ENCODE data around the gene POU2F1.
A peak's percentile ranks its signal among the peaks of the same experiment; 100 is the strongest.

POU2F1 gene
- total RNA-seq: 35.8 to 81.4 (median 41.9) reads per million in 9 experiments

DNA sequence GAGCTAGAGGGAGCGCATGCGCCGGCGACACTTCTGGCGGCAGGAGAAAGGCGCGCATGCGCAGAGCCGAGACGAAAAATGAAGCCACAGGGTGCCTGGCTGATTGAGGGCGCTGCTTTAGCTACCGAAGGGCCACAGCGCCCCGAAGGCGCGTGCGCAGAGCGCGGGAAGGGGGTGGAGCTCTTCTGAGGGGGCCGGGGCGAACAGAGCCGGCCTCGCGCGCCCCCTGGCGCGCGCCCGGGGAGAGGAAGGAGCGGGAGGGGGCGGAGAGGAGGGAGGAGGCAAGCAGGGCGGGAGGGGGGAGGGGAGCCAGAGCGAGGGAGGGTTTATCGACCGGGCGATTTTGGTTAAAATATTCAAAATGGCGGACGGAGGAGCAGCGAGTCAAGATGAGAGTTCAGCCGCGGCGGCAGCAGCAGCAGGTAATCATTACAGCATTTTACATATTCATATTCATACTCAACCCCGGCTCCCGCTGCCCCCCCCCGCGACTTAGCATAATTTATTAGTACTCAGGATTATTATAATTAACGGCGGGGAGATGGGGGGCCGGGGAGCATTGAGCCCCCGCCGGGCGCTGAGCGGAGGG lies at the start of gene POU2F1:
Gene POU2F1 (plus strand): TSS at position 350 of the 589 bp plus-strand sequence. CDS start 12 bp downstream, at position 362.
- peaks cover 29% of the 10 kb centered on the region for H3K36me3 Mint-ChIP-seq (ENCODE audit: insufficient read depth)
- DNase-seq: peak; percentile 96 to 98 (median 97)
- H3K4me1 Mint-ChIP-seq (ENCODE audit: low read depth in 2 of 2): peaks cover 22 to 43% of the 10 kb centered on the region in 2 donors
- peak within 1 kb of the TSS; percentile 98 to 99 for H3K27ac Mint-ChIP-seq
- no peaks in the 10 kb centered on the region for H3K27me3 Mint-ChIP-seq
- H3K4me3 Mint-ChIP-seq: peak within 1 kb of the TSS; percentile 97 to 99
- ATAC-seq (replicated peaks): peak; percentile 76
- no peaks in the 10 kb centered on the region for H3K9me3 Mint-ChIP-seq

DNA sequence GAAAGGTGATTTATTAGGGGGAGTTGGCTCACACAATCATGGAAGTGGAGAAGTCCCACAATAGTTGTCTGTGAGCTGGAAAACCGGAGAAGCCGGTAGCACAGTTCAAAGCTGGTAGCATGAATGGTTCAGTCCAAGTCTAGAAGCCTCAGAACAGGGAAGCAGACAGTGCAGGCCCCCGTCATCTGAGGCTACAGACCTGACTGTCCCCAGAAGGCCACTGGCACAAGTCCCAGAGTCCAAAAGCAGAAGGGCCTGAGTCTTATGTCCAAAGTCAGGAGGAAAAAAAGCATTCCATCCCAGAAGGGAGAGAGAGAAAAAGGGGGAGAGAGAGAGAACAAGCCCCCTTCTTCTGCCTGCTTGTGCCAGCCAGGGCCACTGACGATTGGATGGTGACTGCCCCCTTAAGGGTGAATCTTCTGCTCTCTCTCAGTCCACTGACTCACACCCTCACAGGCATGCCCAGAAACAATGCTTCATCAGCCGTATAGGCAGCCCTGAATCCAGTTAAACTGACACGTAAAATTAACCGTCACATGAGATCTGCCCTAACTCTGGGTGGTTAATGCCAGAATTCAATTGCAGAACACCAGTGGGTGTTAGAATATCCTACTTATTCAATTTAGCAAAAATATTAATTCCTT lies 49.3 kb upstream of the POU2F1 start:
- H3K4me3 Mint-ChIP-seq: no peak overlapping the region
- peaks cover 42 to 59% of the 10 kb centered on the region in 2 donors for H3K27me3 Mint-ChIP-seq
- DNase-seq (no peak), ATAC-seq (replicated peaks) (no peak)
- no peaks in the 10 kb centered on the region for H3K36me3 Mint-ChIP-seq (ENCODE audit: insufficient read depth)
- no peaks in the 10 kb centered on the region for H3K4me1 Mint-ChIP-seq (ENCODE audit: low read depth in 2 of 2)
- H3K9me3 Mint-ChIP-seq: no peaks in the 10 kb centered on the region
- no peak overlapping the region for H3K27ac Mint-ChIP-seq

DNA sequence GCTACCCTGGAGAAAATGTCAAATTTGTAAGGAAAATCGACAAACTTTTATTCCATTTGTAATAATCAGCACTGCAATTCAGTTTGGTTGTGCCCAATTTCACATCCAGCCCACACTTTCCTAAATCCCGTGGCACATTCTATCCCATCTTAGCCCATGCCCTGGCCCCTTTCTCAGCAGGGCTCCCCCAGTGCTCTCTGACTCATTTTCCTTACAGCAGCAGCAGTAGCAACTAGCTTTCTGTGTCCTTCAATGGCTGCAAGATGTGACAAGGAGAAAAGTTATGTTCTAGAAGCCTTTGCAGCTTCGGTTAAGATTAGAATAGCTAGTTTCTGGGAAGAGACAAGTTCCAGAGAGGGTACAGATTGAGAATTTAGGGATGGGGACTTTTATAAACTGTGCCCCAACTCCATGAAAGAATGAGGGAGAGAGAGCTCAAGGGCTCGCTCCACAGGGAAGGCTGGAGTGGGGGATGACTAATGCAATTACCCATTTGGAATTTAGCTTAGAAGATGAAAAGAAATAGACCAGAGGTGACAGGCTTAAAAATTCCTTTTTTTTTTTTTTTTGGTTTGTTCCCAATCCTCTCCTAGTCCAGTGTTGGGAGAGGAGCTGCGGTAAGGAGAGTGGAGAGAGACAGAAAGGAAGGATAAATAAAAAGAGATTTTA lies 47.0 kb upstream of the POU2F1 start:
- Mint-ChIP-seq H3K9me3 (no peaks in the 10 kb centered on the region), H3K27ac (no peak overlapping the region), H3K4me3 (no peak overlapping the region), H3K36me3 (ENCODE audit: insufficient read depth) (no peaks in the 10 kb centered on the region), H3K4me1 (ENCODE audit: low read depth in 2 of 2) (no peaks in the 10 kb centered on the region), H3K27me3 (peaks cover 31 to 44% of the 10 kb centered on the region in 2 donors)
- ATAC-seq (replicated peaks): no peak
- DNase-seq: no peak

DNA sequence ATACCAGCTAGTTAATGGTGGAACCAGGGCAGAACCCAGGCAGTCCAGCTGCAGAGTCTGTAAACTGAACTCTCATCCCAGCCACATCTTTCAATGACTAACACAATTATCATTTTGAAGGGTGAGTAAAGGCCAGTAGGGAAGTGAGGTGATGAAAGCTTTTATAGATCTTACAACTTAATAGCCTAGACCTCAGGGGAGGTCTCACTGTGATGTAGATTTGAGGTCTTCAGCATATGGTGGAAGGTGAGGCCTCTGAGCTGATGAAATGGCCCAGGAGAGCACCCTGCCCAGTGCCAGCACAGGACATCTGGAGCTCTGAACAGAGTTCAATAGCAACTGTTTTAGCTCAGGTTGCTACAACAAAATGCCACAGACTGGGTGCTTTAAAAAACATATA lies 44.8 kb upstream of the POU2F1 start:
- H3K27ac Mint-ChIP-seq: no peak overlapping the region

DNA sequence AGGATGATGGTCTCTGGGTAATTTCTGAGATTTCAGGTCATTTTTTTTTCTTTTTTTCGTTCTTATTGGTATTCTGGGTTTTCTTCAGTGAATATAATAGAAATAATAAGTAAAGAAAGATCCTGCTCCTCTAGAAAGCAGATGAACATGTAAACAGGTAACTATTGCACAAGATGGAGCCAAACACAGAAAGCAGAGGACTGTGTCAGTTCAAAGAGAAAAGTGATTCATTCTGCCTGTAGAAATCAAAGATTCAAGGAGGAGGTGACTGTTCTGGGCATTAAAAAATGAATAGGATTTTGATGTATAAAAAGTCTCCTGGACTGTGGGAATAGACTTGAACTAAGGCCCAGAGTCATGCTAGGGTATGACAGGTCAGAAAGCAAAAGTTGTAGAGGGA lies 41.9 kb upstream of the POU2F1 start:
- no peaks in the 10 kb centered on the region for H3K36me3 Mint-ChIP-seq (ENCODE audit: insufficient read depth)
- H3K9me3 Mint-ChIP-seq: no peaks in the 10 kb centered on the region
- DNase-seq (no peak), ATAC-seq (replicated peaks) (no peak)
- H3K27ac Mint-ChIP-seq: no peak overlapping the region
- peaks cover 1 to 7% of the 10 kb centered on the region in 2 donors for H3K27me3 Mint-ChIP-seq
- no peaks in the 10 kb centered on the region for H3K4me1 Mint-ChIP-seq (ENCODE audit: low read depth in 2 of 2)
- no peak overlapping the region for H3K4me3 Mint-ChIP-seq

More for the DNA sequence above, 44.8 kb upstream of the POU2F1 start:
- no peak for ATAC-seq (replicated peaks)
- Mint-ChIP-seq H3K4me3 (no peak overlapping the region), H3K27me3 (peaks cover 18 to 25% of the 10 kb centered on the region in 2 donors), H3K4me1 (ENCODE audit: low read depth in 2 of 2) (no peaks in the 10 kb centered on the region), H3K36me3 (ENCODE audit: insufficient read depth) (no peaks in the 10 kb centered on the region), H3K9me3 (no peaks in the 10 kb centered on the region)
- DNase-seq: no peak

GRCh38 chr1:167182571-167183320 lies 37.9 kb upstream of the POU2F1 start:
- Mint-ChIP-seq H3K4me1 (ENCODE audit: low read depth in 2 of 2) (no peaks in the 10 kb centered on the region), H3K27me3 (peaks cover 7 to 9% of the 10 kb centered on the region in 2 donors), H3K4me3 (no peak overlapping the region), H3K27ac (no peak overlapping the region), H3K9me3 (no peaks in the 10 kb centered on the region), H3K36me3 (ENCODE audit: insufficient read depth) (no peaks in the 10 kb centered on the region)
- DNase-seq: no peak
- ATAC-seq (replicated peaks): no peak

- Mint-ChIP-seq H3K4me1 (ENCODE audit: low read depth in 2 of 2) (no peaks in the 10 kb centered on the region), H3K27me3 (peaks cover 15 to 18% of the 10 kb centered on the region in 2 donors), H3K4me3 (no peak overlapping the region), H3K36me3 (ENCODE audit: insufficient read depth) (no peaks in the 10 kb centered on the region), H3K27ac (no peak overlapping the region), H3K9me3 (no peaks in the 10 kb centered on the region)
- DNase-seq: no peak
- ATAC-seq (replicated peaks): no peak
Observed at GRCh38 chr1:167184081-167184480, 36.6 kb upstream of the POU2F1 start.

DNA sequence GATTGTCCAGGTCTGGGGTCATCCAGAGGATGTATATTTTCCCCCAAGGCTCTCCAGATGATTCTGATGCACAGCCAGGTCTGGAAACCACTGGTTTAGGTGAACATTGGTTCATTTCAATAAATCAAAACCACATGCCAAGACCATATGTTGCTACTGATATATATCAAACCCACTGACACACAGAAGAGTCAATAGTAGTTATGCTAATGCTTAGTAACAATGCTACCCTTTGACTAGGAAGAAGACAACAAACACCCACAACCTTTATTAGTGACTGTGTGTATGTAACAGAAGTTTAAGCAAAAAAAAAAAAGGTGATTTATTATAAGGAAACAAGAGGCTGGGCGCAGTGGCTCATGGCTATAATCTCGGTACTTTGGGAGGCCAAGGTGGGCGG lies 35.6 kb upstream of the POU2F1 start:
- Mint-ChIP-seq H3K27me3 (peaks cover 24 to 28% of the 10 kb centered on the region in 2 donors), H3K9me3 (no peaks in the 10 kb centered on the region), H3K27ac (no peak overlapping the region), H3K4me1 (ENCODE audit: low read depth in 2 of 2) (no peaks in the 10 kb centered on the region), H3K36me3 (ENCODE audit: insufficient read depth) (no peaks in the 10 kb centered on the region), H3K4me3 (no peak overlapping the region)
- ATAC-seq (replicated peaks) (no peak), DNase-seq (no peak)

- H3K27ac Mint-ChIP-seq: no peak overlapping the region
- no peak overlapping the region for H3K4me3 Mint-ChIP-seq
- ATAC-seq (replicated peaks): no peak
- H3K9me3 Mint-ChIP-seq: no peaks in the 10 kb centered on the region
- peaks cover 34 to 38% of the 10 kb centered on the region in 2 donors for H3K27me3 Mint-ChIP-seq
- no peaks in the 10 kb centered on the region for H3K36me3 Mint-ChIP-seq (ENCODE audit: insufficient read depth)
- DNase-seq: no peak
- H3K4me1 Mint-ChIP-seq (ENCODE audit: low read depth in 2 of 2): no peaks in the 10 kb centered on the region
Observed at GRCh38 chr1:167185974-167186657, 34.6 kb upstream of the POU2F1 start.

DNA sequence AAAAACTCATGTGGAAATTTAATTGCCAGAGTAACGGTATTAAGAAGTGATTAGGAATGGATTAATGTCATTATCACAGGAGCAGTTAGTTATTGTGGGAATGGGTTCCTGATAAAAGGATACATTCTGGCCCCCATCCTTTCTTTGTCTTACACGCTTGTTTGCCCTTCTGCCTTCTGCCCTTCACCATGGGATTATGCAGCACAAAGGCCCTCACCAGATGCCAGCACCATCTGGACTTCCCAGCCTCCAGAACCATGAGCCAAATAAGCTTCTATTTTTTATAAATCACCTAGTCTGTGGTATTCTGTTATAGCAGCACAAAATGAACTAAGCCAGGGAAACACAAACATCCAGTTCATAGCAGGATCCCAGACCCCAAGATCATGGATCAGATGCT lies 33.9 kb upstream of the POU2F1 start:
- Mint-ChIP-seq H3K9me3 (no peaks in the 10 kb centered on the region), H3K36me3 (ENCODE audit: insufficient read depth) (no peaks in the 10 kb centered on the region), H3K27me3 (peaks cover 35 to 40% of the 10 kb centered on the region in 2 donors), H3K4me1 (ENCODE audit: low read depth in 2 of 2) (no peaks in the 10 kb centered on the region), H3K27ac (no peak overlapping the region), H3K4me3 (no peak overlapping the region)
- ATAC-seq (replicated peaks): no peak
- DNase-seq: no peak

- Mint-ChIP-seq H3K4me1 (ENCODE audit: low read depth in 2 of 2) (no peaks in the 10 kb centered on the region), H3K9me3 (no peaks in the 10 kb centered on the region), H3K27me3 (peaks cover 33 to 35% of the 10 kb centered on the region in 2 donors), H3K36me3 (ENCODE audit: insufficient read depth) (no peaks in the 10 kb centered on the region), H3K4me3 (no peak overlapping the region), H3K27ac (no peak overlapping the region)
- DNase-seq (no peak), ATAC-seq (replicated peaks) (no peak)
Observed at GRCh38 chr1:167190747-167191237, 29.9 kb upstream of the POU2F1 start.

GRCh38 chr1:167191958-167192357 lies 28.7 kb upstream of the POU2F1 start:
- Mint-ChIP-seq H3K4me1 (ENCODE audit: low read depth in 2 of 2) (no peaks in the 10 kb centered on the region), H3K9me3 (no peaks in the 10 kb centered on the region), H3K4me3 (no peak overlapping the region), H3K27ac (no peak overlapping the region), H3K27me3 (peaks cover 33 to 34% of the 10 kb centered on the region in 2 donors), H3K36me3 (ENCODE audit: insufficient read depth) (no peaks in the 10 kb centered on the region)
- ATAC-seq (replicated peaks): no peak
- no peak for DNase-seq

DNA sequence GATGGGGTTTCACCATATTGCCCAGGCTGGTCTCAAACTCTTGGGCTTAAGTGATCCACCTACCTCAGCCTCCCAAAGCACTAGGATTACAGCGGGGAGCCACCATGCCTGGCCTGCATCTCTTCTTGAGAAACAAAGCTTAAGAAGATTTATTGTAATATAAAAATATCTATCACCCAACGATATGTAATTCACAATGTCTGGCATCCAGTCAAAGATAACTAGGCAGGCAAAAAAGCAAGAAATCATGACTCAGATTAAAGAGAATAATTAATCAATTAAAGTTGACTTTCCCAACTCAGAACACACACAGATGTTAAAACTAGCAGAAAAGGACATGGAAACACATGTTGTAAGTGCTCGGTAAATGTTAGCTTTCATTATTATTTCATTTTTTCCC lies 26.5 kb upstream of the POU2F1 start:
- peaks cover 20 to 21% of the 10 kb centered on the region in 2 donors for H3K27me3 Mint-ChIP-seq
- no peak for DNase-seq
- no peaks in the 10 kb centered on the region for H3K9me3 Mint-ChIP-seq
- H3K4me1 Mint-ChIP-seq (ENCODE audit: low read depth in 2 of 2): no peaks in the 10 kb centered on the region
- H3K36me3 Mint-ChIP-seq (ENCODE audit: insufficient read depth): no peaks in the 10 kb centered on the region
- H3K4me3 Mint-ChIP-seq: no peak overlapping the region
- ATAC-seq (replicated peaks): no peak
- no peak overlapping the region for H3K27ac Mint-ChIP-seq

All from effector memory CD8-positive, alpha-beta T cell (primary cell).